ENCODE results near the gene GPR108. TPM values are rescaled to one million over a fixed set of nuclear protein-coding genes. Genes with fewer than 3 reads are reported as not detected.
"Not testable (repeated sequence)": the region's sequence is repeated elsewhere in the genome, so short reads cannot be mapped to it uniquely, and the experiment has no call there.

GPR108 gene
- total RNA-seq, 1 donor from 2014 or later, result 22.2 TPM

DNA sequence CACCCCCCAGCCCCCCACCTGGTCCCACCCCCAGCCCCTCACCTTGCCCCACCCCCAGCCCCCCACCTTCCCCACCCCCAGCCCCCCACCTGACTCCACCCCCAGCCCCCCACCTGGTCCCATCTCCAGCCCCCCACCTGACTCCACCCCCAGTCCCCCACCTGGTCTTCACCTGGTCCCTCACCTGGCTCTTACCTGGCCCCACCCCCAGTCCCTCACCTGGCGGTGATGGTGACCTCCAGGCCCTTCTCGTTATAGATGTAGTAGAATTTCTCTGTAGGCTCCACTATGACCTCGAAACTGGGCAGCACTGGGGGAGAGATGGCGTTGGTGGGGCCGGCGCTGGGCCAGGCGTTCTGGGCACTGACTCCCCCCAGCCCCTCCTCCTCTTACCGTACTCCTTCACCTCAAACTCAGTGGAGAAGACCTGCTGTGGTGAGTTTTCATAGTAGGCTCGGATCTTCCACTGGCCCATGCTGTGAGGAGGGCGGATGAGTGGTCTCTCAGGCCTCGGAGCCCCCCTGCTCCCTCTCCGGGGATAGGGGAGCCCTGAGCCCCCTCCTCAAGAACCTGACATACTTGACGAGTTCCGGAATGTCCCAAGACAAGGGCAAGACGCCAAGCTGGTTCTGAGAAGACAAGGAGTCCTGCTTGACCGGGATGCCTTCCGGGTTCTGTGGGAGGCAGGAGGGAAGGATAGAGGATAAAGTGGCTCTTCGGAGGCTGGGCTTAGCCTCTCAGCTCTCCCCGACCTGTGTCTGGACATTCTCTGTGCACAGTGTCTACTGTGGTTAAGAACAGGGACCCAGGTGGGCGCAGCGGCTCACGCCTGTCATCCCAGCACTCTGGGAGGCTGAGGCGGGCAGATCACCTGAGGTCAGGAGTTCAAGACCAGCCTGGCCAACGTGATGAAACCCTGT is 23.3 kb downstream of the GPR108 start:
- ATAC-seq (ENCODE audit: poor library complexity) (no peak), DNase-seq (peak; percentile 4)
- intact Hi-C loops (cut with DNase I), result no loop called here

DNA sequence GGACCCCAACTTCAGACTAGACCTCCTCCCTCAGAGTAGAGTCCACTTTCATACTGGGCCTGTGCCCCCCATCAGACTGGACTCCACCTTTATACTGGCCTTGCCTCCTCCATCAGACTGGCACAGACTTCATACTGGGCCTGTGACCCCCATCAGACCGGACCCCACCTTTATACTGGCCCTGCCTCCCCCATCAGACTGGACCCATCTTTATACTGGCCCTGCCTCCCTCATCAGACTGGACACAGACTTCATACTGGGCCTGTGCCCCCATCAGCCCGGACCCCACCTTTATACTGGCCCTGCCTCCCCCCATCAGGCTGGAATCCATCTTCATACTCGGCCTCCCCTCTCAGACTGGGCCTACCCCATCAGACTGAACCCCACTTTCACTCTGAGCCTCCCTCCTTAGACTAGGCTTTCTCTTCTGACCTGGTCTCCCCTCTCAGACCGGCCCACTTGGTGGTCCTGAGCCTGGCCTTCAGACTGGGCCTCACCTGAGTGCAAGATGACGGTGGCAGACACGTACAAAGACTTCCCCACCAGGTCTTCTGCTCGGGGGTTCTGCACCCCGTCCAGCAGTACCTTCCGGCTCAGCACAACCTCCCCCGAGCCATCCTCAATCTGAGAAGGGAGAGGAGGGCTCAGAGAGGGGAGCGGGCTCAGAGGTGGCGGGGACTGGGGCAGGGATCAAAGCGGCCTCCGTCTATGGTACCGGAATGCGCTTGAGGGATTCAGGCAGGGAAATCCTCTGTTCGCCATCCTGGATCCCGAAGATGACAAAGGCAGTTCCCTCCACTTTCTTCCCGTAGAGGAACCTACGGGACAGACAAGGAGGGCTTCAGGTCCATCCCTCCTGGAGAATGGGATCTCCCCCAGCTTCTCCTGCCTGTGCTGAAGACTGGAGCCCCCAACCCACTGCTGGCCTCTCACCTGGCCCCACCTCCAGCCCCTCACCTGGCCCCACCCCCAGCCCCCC is 24.4 kb downstream of the GPR108 start:
- intact Hi-C loops (cut with DNase I), result no loop called here
- ATAC-seq (ENCODE audit: poor library complexity) (no peak), DNase-seq (no peak)

DNA sequence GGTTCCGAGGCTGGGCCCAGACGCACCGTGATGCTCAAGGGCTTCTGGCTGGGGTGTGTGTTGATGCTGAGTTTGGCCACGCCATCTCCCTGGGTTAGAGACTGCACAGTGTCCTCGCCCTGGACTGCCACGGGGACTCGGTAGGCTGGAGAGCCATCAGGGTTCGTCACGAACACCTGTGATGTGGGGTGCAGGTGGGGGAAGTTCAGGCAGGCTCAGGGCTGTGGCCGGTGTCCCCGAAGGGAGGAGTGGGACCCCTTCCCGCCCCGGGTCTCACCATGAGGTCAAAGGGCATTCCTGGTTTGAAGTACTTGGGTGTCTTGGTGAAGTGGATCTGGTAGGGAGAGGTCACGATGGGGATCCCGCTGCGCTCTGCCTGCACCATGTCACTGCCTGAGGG is 25.1 kb downstream of the GPR108 start:
- ATAC-seq (ENCODE audit: poor library complexity) (no peak), DNase-seq (no peak)
- intact Hi-C loops (cut with DNase I), result no loop called here

DNA sequence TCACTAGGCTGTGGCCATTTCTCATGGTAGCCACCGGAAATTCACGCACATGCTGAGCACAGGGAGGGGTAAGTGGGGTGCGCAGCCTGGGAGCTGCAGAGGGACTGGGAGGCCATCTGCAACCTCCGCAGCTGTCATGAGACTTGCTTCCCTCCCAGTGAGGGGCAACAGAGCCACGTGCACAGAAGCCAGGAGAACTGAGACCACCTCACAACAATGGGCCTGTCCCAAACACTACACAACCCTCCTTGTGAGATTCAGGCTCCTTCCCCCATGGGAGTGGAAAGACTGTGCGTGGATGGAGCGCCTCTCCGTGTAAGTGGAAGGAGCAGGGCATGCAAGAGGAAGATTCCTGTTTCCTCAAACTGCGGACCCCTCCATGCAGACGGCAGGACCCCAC is 25.8 kb downstream of the GPR108 start:
- ATAC-seq (ENCODE audit: poor library complexity), result no peak
- DNase-seq, result no peak
- intact Hi-C loops (cut with DNase I), result no loop called here

DNA sequence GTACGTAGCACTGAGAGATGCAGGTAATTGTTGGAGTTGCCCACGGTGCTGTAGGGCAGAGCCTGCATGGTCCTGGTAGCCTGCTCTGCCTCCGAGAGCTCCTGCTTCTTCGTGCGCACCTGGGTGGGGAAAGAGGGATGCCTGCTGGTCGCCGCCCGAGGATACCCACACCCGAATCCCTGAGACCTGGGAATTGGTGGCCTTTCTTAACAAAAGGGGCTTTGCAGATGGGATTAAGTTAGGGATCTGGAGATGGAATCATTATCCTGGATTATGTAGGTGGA is 26.4 kb downstream of the GPR108 start:
- intact Hi-C loops (cut with DNase I), result no loop called here
- DNase-seq, result no peak
- ATAC-seq (ENCODE audit: poor library complexity), result no peak

DNA sequence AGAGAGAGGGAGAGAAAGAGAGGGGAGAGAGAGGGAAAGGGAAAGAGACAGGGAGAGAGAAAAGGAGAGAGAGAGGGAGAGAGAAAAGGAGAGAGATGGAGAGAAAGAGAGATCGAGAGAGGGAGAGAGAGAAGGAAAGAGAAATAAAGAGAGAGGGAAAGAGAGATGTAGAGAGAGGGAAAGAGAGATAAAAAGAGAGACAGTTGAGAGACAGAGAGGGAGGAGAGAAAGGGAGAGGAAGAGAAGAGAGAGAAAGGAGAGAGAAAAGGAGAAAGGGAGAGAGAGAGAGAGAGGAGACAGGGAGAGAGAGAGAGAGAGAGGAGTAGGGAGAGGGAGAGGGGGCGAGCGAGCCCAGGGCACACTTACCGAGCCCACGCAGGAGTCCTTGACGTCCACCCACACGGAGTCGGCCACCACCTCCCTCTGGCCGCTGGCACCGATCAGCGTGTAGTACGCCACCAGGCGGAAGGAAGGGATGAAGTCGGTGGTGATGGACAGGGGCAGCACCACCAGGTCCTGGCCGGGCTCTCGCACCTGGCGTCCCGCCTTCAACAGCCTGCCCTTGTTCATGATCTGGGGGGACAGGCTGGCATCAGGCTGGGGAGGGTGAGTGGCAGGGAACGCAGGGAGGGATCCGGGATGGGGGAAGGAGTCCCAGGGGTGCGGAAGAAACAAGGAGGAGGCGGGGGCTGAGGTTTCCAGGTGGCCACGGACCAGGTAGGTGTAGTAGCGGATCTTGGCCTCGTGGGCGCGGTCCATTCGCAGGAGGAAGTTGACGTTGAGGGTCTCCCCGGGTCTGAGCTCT is 26.9 kb downstream of the GPR108 start:
- ATAC-seq (ENCODE audit: poor library complexity) (no peak), DNase-seq (no peak)
- intact Hi-C loops (cut with DNase I), result no loop called here

DNA sequence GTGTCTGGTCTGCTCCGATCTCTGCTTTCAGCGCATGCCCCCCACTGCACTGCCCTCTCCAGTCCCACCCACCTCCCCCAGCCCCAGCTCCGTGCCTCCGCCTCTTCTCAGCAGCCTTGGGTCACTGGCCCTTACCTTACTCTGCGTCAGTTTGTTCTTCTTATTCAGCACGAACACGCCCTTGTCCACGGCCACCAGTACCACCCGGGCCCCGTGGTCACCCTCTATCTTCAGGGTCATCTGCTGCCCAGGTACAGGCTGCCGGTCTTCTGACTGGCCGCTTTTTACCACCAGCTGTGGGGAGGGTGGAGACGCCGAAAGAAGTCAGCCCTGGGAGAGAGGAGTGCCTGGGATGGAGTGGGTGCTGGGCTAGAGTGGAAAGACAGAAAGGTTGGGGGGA is 27.8 kb downstream of the GPR108 start:
- DNase-seq, result no peak
- no peak for ATAC-seq (ENCODE audit: poor library complexity)
- intact Hi-C loops (cut with DNase I), result no loop called here

DNA sequence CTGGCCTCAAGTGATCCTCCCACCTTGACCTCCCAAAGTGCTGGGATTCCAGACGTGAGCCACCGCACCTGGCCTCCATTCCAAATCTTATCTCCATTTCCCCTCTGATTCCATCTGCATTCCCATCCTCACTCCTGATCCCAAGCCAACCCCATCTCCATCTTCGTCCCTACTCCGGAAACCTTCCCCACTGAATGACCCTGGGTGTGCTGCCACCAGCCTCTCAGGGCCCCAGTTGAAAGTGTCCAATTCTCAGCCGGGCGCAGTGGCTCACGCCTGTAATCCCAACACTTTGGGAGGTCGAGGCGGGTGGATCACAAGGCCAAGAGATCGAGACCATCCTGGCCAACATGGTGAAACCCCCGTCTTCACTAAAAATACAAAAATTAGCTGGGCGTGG is 28.5 kb downstream of the GPR108 start:
- DNase-seq; ATAC-seq (ENCODE audit: poor library complexity); intact Hi-C loops (cut with DNase I): not testable (repeated sequence)

DNA sequence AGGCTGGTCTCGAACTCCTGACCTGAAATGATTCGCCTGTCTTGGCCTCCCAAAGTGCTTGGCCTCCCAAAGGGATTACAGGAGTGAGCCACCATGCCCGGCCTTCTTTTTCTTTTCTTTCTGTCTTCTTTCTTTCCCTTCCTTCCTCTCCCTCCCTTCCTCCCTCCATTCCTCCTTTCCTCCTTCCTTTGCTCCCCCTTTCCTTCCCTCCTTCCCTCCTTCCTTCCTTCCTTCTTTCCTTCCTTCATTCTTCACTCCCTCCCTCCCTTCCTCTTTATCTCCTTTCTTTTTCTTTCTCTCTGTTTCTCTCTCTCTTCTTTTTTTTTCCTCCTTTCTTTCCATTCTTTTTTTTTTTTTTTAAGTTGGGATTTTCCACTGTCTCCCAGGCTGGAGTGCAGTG is 29.0 kb downstream of the GPR108 start:
- ATAC-seq (ENCODE audit: poor library complexity), result no peak
- intact Hi-C loops (cut with DNase I), result no loop called here

DNA sequence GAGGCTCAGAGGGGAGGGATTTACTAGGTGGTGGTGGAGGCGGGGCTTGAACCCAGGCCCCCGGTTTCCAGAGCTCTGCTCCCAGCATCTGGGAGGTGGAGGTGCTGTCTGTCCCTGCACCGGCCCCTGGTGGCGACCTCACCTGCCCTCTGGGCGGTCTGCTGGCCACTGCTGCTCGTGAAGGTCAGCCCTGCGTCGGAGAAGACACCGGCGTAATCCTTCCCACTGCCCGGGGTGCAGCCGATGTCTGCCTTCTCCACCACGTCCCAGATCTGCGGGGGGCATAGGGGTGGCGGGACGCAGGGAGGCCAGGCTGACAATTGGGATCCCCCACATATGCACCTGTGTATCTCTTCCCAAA is 29.7 kb downstream of the GPR108 start:
- DNase-seq (no peak), ATAC-seq (ENCODE audit: poor library complexity) (no peak)
- intact Hi-C loops (cut with DNase I), result no loop called here

More for the DNA sequence above, 29.0 kb downstream of the GPR108 start:
- no peak for DNase-seq

DNA sequence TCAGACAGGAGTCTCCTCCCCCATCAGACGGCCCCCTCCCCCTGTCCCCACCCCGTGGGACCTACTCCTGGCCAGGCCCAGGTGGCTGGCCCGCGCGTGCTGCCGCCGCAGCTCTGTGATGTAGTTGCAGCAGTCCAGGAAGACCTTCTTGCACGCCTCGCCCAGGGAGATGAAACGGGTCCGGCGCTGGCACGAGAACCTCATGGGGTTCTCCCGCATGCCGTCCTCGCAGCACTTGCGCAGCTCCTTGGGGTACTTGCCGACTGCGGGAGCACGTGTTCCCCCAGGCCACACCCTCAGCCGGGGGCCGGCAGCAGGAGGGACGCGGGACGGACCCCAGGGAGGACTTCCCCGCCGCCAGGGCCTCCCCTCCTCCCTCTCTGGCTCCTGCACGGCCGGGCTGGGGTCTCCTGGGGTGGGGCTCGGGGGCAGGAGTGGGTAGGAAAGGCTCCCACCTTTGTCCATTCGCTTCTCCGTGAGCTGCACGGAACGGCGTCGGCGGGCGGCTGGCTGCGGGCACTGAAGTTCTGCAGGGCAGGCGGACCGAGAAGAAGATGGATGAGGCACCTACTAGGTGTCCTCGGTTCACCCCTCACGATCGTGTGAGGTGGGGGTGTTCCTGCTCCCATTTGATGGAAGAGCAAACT is 30.2 kb downstream of the GPR108 start:
- DNase-seq, result no peak
- no peak for ATAC-seq (ENCODE audit: poor library complexity)

DNA sequence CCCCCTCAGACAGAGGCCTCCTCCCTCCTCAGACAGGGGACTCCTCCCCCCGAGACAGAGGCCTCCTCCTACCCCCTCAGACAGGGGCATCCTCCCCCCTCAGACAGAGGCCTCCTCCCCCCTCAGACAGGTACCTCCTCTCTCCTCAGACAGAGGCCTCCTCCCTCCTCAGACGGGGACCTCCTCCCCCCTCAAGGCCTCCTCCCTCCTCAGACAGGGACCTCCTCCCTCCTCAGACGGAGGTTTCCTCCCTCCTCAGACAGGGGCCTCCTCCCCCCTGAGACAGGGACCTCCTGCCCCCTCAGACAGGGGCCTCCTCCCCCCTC is 30.8 kb downstream of the GPR108 start:
- no peak for DNase-seq
- no peak for ATAC-seq (ENCODE audit: poor library complexity)
- intact Hi-C loops (cut with DNase I), result no loop called here

More for the DNA sequence above, 30.2 kb downstream of the GPR108 start:
- intact Hi-C loops (cut with DNase I), result no loop called here

DNA sequence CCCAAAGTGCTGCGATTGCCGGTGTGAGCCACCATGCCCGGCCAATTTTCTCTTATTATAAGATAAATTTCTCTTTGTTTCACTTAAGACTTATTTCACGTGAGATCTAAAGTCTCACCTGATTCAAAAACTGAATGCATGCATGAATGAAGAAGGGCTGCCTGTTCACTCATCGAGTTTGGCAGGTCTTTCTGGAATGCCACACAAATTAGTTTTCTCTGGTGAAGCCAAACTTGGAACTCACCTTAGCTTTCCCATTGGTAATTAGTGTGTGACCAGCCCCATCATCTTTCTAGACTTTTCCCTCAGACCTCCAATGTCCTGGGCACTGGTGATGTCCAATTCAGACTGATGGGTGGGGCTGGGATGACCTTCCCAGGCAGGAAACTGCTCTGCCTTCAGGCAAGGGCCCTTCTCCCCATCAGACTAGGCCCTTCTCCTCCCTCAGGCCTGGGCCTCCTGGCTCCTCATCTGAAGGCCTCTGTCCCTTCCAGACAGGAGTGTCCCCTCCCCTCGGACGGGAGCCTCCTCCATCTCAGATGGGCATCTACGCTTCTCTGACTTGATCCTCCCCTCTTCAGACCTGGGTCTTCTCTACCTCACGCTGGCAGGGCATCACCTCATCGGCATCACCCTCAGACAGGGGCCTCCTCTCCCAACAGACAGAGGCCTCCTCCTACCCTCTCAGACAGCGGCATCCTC is 31.3 kb downstream of the GPR108 start:
- no peak for ATAC-seq (ENCODE audit: poor library complexity)
- DNase-seq, result no peak
- intact Hi-C loops (cut with DNase I), result no loop called here

DNA sequence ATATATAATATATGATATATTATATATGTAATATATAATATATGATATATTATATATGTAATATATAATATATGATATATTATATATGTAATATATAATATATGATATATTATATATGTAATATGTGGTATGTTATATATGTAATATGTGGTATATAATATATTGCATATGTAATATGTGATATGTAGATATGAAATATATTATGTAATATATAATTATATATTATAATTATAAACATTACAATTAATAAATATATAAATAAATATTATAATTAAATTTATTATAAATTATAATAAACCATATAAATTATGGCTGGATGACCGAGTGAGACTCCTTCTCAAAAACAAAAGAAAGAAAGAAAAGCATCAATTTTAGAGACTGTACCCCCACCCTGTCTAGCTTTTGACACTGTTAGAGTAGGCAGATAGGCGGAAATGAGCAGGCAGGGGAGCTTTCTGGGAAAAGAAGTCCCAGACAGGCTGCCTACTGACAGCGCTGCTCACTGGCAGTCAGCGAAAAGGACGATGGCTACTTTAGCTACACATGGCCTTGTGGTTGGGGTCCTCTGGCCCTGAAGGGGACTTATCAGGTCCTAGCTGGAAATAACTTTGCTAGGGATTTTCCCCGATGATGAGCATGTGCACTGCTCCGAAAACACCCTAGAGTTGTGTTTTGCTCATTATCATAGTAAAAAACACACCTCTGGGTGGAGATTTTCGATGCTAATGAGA is 36.6 kb downstream of the GPR108 start:
- DNase-seq (no peak), ATAC-seq (ENCODE audit: poor library complexity) (no peak)
- intact Hi-C loops (cut with DNase I), result no loop called here

DNA sequence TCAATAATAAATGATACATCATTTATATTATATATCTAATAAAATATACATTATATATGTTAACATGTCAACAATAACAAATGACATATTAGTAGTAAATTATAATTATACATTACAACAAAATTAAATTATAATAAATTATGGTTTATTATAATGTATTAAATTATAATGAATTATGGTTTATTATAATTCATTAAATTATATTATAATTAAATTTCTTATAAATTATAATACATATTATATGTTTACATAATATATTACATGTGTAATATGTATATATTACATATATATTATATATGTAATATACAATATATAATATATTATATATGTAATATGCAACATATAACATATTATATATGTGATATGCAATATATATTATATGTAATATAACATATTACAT is 37.4 kb downstream of the GPR108 start:
- intact Hi-C loops (cut with DNase I), result no loop called here
- no peak for ATAC-seq (ENCODE audit: poor library complexity)
- DNase-seq, result no peak

DNA sequence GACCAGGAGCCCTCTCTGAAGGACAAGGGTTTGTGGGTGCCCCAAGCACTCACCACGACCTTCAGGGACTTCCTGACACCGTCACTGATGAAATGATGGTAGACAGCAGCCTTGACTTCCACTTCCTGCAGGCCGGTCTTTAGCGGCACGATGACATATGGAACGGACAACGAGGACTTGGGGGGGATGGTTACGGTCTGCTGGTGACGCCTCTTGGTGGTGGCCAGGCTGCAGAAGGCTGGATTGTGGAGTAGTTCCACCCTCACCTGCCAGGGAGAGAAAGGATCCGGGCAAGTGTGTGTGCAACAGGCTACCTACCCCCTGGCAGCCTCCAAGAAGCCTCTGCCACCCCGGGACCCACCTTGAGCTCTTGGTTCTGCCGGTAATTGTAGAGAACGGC is 40.1 kb downstream of the GPR108 start:
- no peak for ATAC-seq (ENCODE audit: poor library complexity)

DNA sequence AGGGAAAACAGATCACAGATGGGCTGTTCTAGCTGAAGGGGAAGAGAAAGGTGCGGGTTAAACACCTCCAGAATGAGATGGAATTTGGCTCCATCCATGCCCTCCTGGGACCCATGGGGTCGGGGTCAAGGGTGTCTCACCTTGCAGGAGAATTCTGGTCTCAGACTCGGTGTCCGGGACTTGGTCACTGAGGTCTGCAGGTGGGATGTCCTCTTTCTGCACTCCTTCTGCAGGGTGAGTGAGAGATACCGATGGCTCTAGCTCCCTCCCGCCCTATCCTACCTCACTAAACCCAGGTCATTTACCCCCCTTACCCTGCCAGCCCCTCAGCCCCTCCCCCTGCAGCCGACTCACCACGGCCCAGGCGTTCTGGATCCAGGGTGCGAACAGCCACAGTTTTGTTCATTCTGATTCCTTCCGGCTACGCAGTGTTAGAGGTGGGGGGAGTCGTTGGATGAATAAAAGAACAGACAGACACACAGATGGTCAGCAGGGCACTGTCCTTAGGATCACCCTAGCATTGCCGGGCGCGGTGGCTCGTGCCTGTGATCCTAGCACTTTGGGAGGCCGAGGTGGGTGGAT is 41.0 kb downstream of the GPR108 start:
- DNase-seq (no peak), ATAC-seq (ENCODE audit: poor library complexity) (no peak)
- intact Hi-C loops (cut with DNase I), result no loop called here

More for the DNA sequence above, 40.1 kb downstream of the GPR108 start:
- no peak for DNase-seq
- intact Hi-C loops (cut with DNase I), result no loop called here

Measured in Right ventricle myocardium superior (tissue), 1 donor.